Bronchial smooth muscle cell (primary cell): ENCODE results near the gene MIXL1. TPM values are rescaled to one million over a fixed set of nuclear protein-coding genes. Genes with fewer than 3 reads are reported as not detected.

Experiments
- total RNA-seq: library from RNA; depleted of rRNA; stranded (reverse); fragments of >200 nt; gene quantifications from 2 replicates; pipeline ENCODE4 v1.2.1, GENCODE V29; 2014

Gene MIXL1
- total RNA-seq, result not detected in 2 replicates

GRCh38 chr1:226223157-226223785 is at the start of gene MIXL1:
TSS of gene MIXL1 (plus strand) at chr1:226223664. CDS start at chr1:226223682, 18 bp downstream.

GRCh38 chr1:226186124-226187018 is 37.1 kb upstream of the MIXL1 start, which contains the start of gene ACBD3:
TSS of gene ACBD3 (minus strand) at chr1:226186741. CDS start at chr1:226186675, 66 bp downstream.

Other genes with a start within 250 kb of the MIXL1 start
- gene SDE2, start 224.3 kb upstream of the MIXL1 start, total RNA-seq, result 11.8 and 15.4 TPM in 2 replicates
- 67.8 and 104 TPM in 2 replicates for gene H3-3A, start 160.9 kb upstream of the MIXL1 start, total RNA-seq
- 51.6 and 66.8 TPM in 2 replicates for gene ACBD3, start 36.9 kb upstream of the MIXL1 start, total RNA-seq
- 0.60 and 1.4 TPM in 2 replicates for gene LIN9, start 85.5 kb downstream of the MIXL1 start, total RNA-seq
- 70.6 and 81.6 TPM in 2 replicates for gene PARP1, start 184.4 kb downstream of the MIXL1 start, total RNA-seq